ENCODE results near the gene PTPN12. TPM values are rescaled to one million over a fixed set of nuclear protein-coding genes. Genes with fewer than 3 reads are reported as not detected.

Gene PTPN12
- total and polyA plus RNA-seq, 2 donors (not counting 1 experiment from before 2014, with no cell fraction given) = 18.0 to 78.8 TPM

DNA sequence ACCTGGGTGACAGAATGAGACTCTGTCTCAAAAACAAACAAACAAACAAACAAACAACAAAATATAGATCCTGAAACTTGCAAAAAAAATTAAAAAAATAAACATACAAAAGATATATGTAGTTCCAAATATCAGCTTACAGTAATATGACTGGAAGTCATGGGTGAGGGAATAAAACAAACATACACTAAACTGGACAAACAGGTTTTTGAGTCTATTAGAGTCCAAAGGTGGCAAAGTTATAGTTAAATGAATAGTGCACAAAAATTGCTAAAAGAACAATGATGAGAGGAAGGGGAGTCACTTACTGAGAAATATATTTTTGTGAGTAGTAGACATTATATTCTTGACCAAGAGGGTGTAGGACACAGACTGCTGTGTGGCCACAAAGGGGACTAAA is 142.5 kb downstream of the PTPN12 start:
- intact Hi-C loops (cut with micrococcal nuclease) = no loop called here
- CTCF ChIA-PET = no interaction called here

DNA sequence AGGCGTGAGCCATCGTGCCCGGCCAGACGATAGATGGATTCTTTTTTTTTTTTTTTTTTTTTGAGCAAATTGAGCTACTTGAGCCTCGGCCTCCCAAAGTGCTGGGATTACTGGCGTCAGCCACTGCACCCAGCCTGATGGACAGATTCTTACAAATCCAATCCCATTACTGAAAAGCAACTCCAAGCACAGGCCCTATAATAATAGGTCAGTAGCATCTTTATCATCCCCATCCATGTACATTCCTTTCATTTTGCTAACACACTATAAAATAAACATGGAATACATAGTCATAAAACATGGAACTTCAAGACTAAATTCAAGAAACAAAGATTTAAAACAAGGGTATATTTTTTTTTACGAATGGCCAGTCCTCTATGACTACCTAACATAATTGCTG is 143.2 kb downstream of the PTPN12 start:
- H3K9ac ChIP-seq (ENCODE audit: low read length) = no peak overlapping the region
- intact Hi-C loops (cut with micrococcal nuclease) = no loop called here
- no peak overlapping the region for H3K4me3 ChIP-seq (ENCODE audit: control extremely low read depth in 1 of 5, extremely low read depth in 1 of 5, insufficient read depth in 1 of 5, low read depth in 2 of 5, low read length in 4 of 5)
- H2AFZ ChIP-seq (ENCODE audit: insufficient read depth, low read depth, low read length, poor library complexity, severe bottlenecking) = no peak overlapping the region
- Mint-ChIP-seq H3K4me1 (no peaks in the 10 kb centered on the region), H3K27me3 (no peaks in the 10 kb centered on the region), H3K27ac (no peak overlapping the region), H3K4me3 (no peak overlapping the region), H3K9me3 (ENCODE audit: insufficient read depth) (no peaks in the 10 kb centered on the region)
- H3K36me3 ChIP-seq (replicated peaks in 1 of 2; ENCODE audit: control extremely low read depth in 1 of 2, control insufficient read depth in 1 of 2, extremely low read depth in 1 of 2, insufficient read depth in 2 of 2, low read length in 1 of 2) = peaks cover 0 to 6% of the 10 kb centered on the region in 2 experiments
- H3K27me3 ChIP-seq (replicated peaks in 1 of 4; ENCODE audit: control extremely low read depth in 1 of 4, control insufficient read depth in 3 of 4, insufficient read depth in 4 of 4, low read length in 3 of 4) = no peaks in the 10 kb centered on the region
- H3K9me3 ChIP-seq (ENCODE audit: control extremely low read depth in 1 of 3, control insufficient read depth in 2 of 3, insufficient read depth in 1 of 3, low read length in 2 of 3) = no peaks in the 10 kb centered on the region
- no peaks in the 10 kb centered on the region for H3K79me2 ChIP-seq (ENCODE audit: control insufficient read depth, insufficient read depth, low read length)
- ChIA-PET CTCF (interaction anchor here (1.1 kb wide), 2 partner anchors 25 to 340 kb away, joined by 3 read pairs; no protein-coding TSS in a partner anchor), POLR2A (no interaction called here)
- DNase-seq (no peak), ATAC-seq (ENCODE audit: low read depth) (no peak)
- 96% methylated on average over 4 of the region's 7 CpGs for WGBS (ENCODE audit: insufficient coverage)
- no peak overlapping the region for H3K4me2 ChIP-seq (replicated peaks; ENCODE audit: low read depth, low read length, poor library complexity, severe bottlenecking)
- no peak for TF ChIP-seq EZH2 (IDR thresholded peaks at IDR 0.05; ENCODE audit: borderline replicate concordance, insufficient read depth, low read depth, low read length, poor library complexity, severe bottlenecking)
- TF ChIP-seq, protein P1, sequence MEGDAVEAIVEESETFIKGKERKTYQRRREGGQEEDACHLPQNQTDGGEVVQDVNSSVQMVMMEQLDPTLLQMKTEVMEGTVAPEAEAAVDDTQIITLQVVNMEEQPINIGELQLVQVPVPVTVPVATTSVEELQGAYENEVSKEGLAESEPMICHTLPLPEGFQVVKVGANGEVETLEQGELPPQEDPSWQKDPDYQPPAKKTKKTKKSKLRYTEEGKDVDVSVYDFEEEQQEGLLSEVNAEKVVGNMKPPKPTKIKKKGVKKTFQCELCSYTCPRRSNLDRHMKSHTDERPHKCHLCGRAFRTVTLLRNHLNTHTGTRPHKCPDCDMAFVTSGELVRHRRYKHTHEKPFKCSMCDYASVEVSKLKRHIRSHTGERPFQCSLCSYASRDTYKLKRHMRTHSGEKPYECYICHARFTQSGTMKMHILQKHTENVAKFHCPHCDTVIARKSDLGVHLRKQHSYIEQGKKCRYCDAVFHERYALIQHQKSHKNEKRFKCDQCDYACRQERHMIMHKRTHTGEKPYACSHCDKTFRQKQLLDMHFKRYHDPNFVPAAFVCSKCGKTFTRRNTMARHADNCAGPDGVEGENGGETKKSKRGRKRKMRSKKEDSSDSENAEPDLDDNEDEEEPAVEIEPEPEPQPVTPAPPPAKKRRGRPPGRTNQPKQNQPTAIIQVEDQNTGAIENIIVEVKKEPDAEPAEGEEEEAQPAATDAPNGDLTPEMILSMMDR (IDR thresholded peaks at IDR 0.05) = no peak
- no peaks in the 10 kb centered on the region for H3K4me1 ChIP-seq (ENCODE audit: control insufficient read depth in 2 of 2, insufficient read depth in 2 of 2, low read length in 2 of 2)
- no peak overlapping the region for H3K27ac ChIP-seq (ENCODE audit: low read length in 2 of 2)
- no peaks in the 10 kb centered on the region for H4K20me1 ChIP-seq (ENCODE audit: control insufficient read depth, insufficient read depth, low read length, poor library complexity, severe bottlenecking)

More for the DNA sequence above, 142.5 kb downstream of the PTPN12 start:
- Histone ChIP-seq H4K20me1 (ENCODE audit: control insufficient read depth, insufficient read depth, low read length, poor library complexity, severe bottlenecking) (no peaks in the 10 kb centered on the region), H3K36me3 (replicated peaks in 1 of 2; ENCODE audit: control extremely low read depth in 1 of 2, control insufficient read depth in 1 of 2, extremely low read depth in 1 of 2, insufficient read depth in 2 of 2, low read length in 1 of 2) (peaks cover 0 to 6% of the 10 kb centered on the region in 2 experiments), H2AFZ (ENCODE audit: insufficient read depth, low read depth, low read length, poor library complexity, severe bottlenecking) (no peak overlapping the region), H3K79me2 (ENCODE audit: control insufficient read depth, insufficient read depth, low read length) (no peaks in the 10 kb centered on the region), H3K4me3 (ENCODE audit: control extremely low read depth in 1 of 5, extremely low read depth in 1 of 5, insufficient read depth in 1 of 5, low read depth in 2 of 5, low read length in 4 of 5) (no peak overlapping the region), H3K4me2 (replicated peaks; ENCODE audit: low read depth, low read length, poor library complexity, severe bottlenecking) (no peak overlapping the region), H3K27ac (ENCODE audit: low read length in 2 of 2) (no peak overlapping the region), H3K27me3 (replicated peaks in 1 of 4; ENCODE audit: control extremely low read depth in 1 of 4, control insufficient read depth in 3 of 4, insufficient read depth in 4 of 4, low read length in 3 of 4) (no peaks in the 10 kb centered on the region), H3K9ac (ENCODE audit: low read length) (no peak overlapping the region), H3K9me3 (ENCODE audit: control extremely low read depth in 1 of 3, control insufficient read depth in 2 of 3, insufficient read depth in 1 of 3, low read length in 2 of 3) (no peaks in the 10 kb centered on the region), H3K4me1 (ENCODE audit: control insufficient read depth in 2 of 2, insufficient read depth in 2 of 2, low read length in 2 of 2) (no peaks in the 10 kb centered on the region)
- H3K9me3 Mint-ChIP-seq (ENCODE audit: insufficient read depth) = no peaks in the 10 kb centered on the region
- TF ChIP-seq, protein P1 (IDR thresholded peaks at IDR 0.05) = no peak
- TF ChIP-seq EZH2 (IDR thresholded peaks at IDR 0.05; ENCODE audit: borderline replicate concordance, insufficient read depth, low read depth, low read length, poor library complexity, severe bottlenecking) = no peak
- H3K4me1 Mint-ChIP-seq = no peaks in the 10 kb centered on the region
- no peak for DNase-seq
- H3K27me3 Mint-ChIP-seq = no peaks in the 10 kb centered on the region
- POLR2A ChIA-PET = no interaction called here
- no peak overlapping the region for H3K4me3 Mint-ChIP-seq
- ATAC-seq (ENCODE audit: low read depth) = no peak
- H3K27ac Mint-ChIP-seq = no peak overlapping the region

Data from B cell (primary cell).